Tibial nerve (tissue), 4 donors: ENCODE data around the gene SLC5A10. TPM values are rescaled to one million over a fixed set of nuclear protein-coding genes. Genes with fewer than 3 reads are reported as not detected.

Experiments
- DNase-seq, 2 donors: peaks; one replicate each; pipeline ENCODE4 v3.0.0-alpha.2; 2019; ENCODE audit warnings: low spot score in 2 of 2
- H3K27ac ChIP-seq, 4 donors: fragments of 200-600 bp; sonication (generic) in 3 of 4; one replicate each; pipeline ENCODE4 v1.5.1; 2017 to 2019; ENCODE audit warnings: mild to moderate bottlenecking in 1 of 4
- H3K27me3 ChIP-seq, 2 donors: fragments of 200-600 bp; sonication (generic) in 1 of 2; one replicate each; pipeline versions ENCODE4 v1.5.1 to v1.6.0; 2017 to 2019
- H3K36me3 ChIP-seq, 3 donors: fragments of 200-600 bp; sonication (generic); one replicate each; pipeline ENCODE4 v1.5.1; 2018 to 2019
- H3K4me1 ChIP-seq, 4 donors: fragments of 200-600 bp; sonication (generic) in 3 of 4; one replicate each; pipeline ENCODE4 v1.5.1; 2017 to 2019
- H3K4me3 ChIP-seq, 4 donors: fragments of 200-600 bp; sonication (generic) in 3 of 4; one replicate each; pipeline ENCODE4 v1.5.1; 2017 to 2019; ENCODE audit warnings: mild to moderate bottlenecking in 1 of 4, moderate library complexity in 1 of 4
- H3K9me3 ChIP-seq, 4 donors: fragments of 200-600 bp; sonication (generic) in 3 of 4; one replicate each; pipeline ENCODE4 v1.5.1; 2017 to 2019
- CTCF ChIP-seq, 5 experiments: fragments of 200-600 bp in 3 of 5; fragments of 450-650 bp in 2 of 5; sonication (generic) in 3 of 5; IDR thresholded peaks; one replicate each; pipeline ENCODE4 v1.5.1; 2016 to 2019; ENCODE audit warnings: antibody characterized with exemption in 5 of 5, mild to moderate bottlenecking in 3 of 5, moderate library complexity in 2 of 5
- EP300 ChIP-seq, 2 donors: sonication (generic); formaldehyde crosslinking; IDR thresholded peaks; one replicate each; pipeline ENCODE4 v1.6.1; 2017; ENCODE audit warnings: antibody characterized with exemption in 2 of 2, mild to moderate bottlenecking in 1 of 2
- POLR2A ChIP-seq, 2 donors: fragments of 450-650 bp; IDR thresholded peaks; one replicate each; pipeline ENCODE4 v1.6.1; 2017; ENCODE audit warnings: antibody characterized with exemption in 2 of 2, mild to moderate bottlenecking in 2 of 2, moderate library complexity in 2 of 2
- WGBS, 2 donors: methylation state at CpG; one replicate each; pipeline ENCODE4 v1.1.5; 2018; 5-methylcytosine and 5-hydroxymethylcytosine counted together
- total RNA-seq, 4 donors: library from RNA; depleted of rRNA; stranded (reverse); fragments of >200 nt; gene quantifications; one replicate each; pipeline ENCODE4 v1.1.0, GENCODE V29; 2016

The SLC5A10 gene
- total RNA-seq, result not detected

GRCh38 chr17:18951941-18952842 is at the start of gene SLC5A10:
SLC5A10 (plus strand) TSS chr17:18952165; CDS start chr17:18952206, 41 bp downstream.
- no peak within 1 kb of the TSS for H3K4me3 ChIP-seq
- H3K27ac ChIP-seq, result no peak within 1 kb of the TSS
- no peaks in the 10 kb centered on the region for H3K36me3 ChIP-seq
- 84 to 89% methylated on average over 14 to 16 of the region's 17 CpGs for WGBS, 2 donors
- no peaks in the 10 kb centered on the region for H3K27me3 ChIP-seq
- no peaks in the 10 kb centered on the region for H3K9me3 ChIP-seq
- no peak for DNase-seq
- H3K4me1 ChIP-seq, result no peaks in the 10 kb centered on the region
- TF ChIP-seq CTCF (IDR thresholded peaks at IDR 0.05) (no peak), POLR2A (IDR thresholded peaks at IDR 0.05) (no peak), EP300 (IDR thresholded peaks at IDR 0.05) (no peak)

GRCh38 chr17:18904482-18904881 is 47.5 kb upstream of the SLC5A10 start:
- Histone ChIP-seq H3K4me1 (peaks cover 0 to 5% (median 0%) of the 10 kb centered on the region in 4 donors), H3K9me3 (no peaks in the 10 kb centered on the region), H3K27me3 (no peaks in the 10 kb centered on the region), H3K27ac (no peak overlapping the region), H3K4me3 (no peak overlapping the region), H3K36me3 (peaks cover 0 to 58% (median 0%) of the 10 kb centered on the region in 3 donors)
- no peak for DNase-seq
- 62 to 64% methylated on average over 5 of the region's 5 CpGs for WGBS, 2 donors
- no peak for TF ChIP-seq POLR2A (IDR thresholded peaks at IDR 0.05)
- no peak for TF ChIP-seq EP300 (IDR thresholded peaks at IDR 0.05)
- no peak for TF ChIP-seq CTCF (IDR thresholded peaks at IDR 0.05)

- H3K4me1 ChIP-seq, result peaks cover 0 to 5% (median 0%) of the 10 kb centered on the region in 4 donors
- H3K27me3 ChIP-seq, result no peaks in the 10 kb centered on the region
- no peak overlapping the region for H3K4me3 ChIP-seq
- TF ChIP-seq POLR2A (IDR thresholded peaks at IDR 0.05) (no peak), CTCF (IDR thresholded peaks at IDR 0.05) (no peak), EP300 (IDR thresholded peaks at IDR 0.05) (no peak)
- H3K27ac ChIP-seq, result no peak overlapping the region
- DNase-seq, result no peak
- peaks cover 0 to 58% (median 0%) of the 10 kb centered on the region in 3 donors for H3K36me3 ChIP-seq
- no peaks in the 10 kb centered on the region for H3K9me3 ChIP-seq
- 83 to 86% methylated on average over 5 of the region's 5 CpGs for WGBS, 2 donors
Measured at GRCh38 chr17:18905226-18905625, 46.7 kb upstream of the SLC5A10 start.

- WGBS, 2 donors, result 93 to 94% methylated on average over 5 of the region's 5 CpGs
- Histone ChIP-seq H3K4me3 (no peak overlapping the region), H3K9me3 (no peaks in the 10 kb centered on the region), H3K36me3 (peaks cover 0 to 69% (median 0%) of the 10 kb centered on the region in 3 donors), H3K27ac (no peak overlapping the region), H3K4me1 (no peaks in the 10 kb centered on the region), H3K27me3 (no peaks in the 10 kb centered on the region)
- TF ChIP-seq EP300 (IDR thresholded peaks at IDR 0.05), result no peak
- TF ChIP-seq CTCF (IDR thresholded peaks at IDR 0.05), result no peak
- DNase-seq, result no peak
Measured at GRCh38 chr17:18910326-18910725, 41.6 kb upstream of the SLC5A10 start.

GRCh38 chr17:18910881-18911280 is 41.1 kb upstream of the SLC5A10 start:
- no peak for TF ChIP-seq POLR2A (IDR thresholded peaks at IDR 0.05)
- TF ChIP-seq CTCF (IDR thresholded peaks at IDR 0.05), result no peak
- no peak for TF ChIP-seq EP300 (IDR thresholded peaks at IDR 0.05)
- Histone ChIP-seq H3K4me1 (no peaks in the 10 kb centered on the region), H3K4me3 (no peak overlapping the region), H3K27ac (no peak overlapping the region), H3K27me3 (no peaks in the 10 kb centered on the region), H3K36me3 (peaks cover 0 to 73% (median 0%) of the 10 kb centered on the region in 3 donors), H3K9me3 (no peaks in the 10 kb centered on the region)
- 88 to 90% methylated on average over 6 of the region's 6 CpGs for WGBS, 2 donors
- no peak for DNase-seq
